Measurements from ENCODE around the gene MTREX.

The MTREX gene

DNA sequence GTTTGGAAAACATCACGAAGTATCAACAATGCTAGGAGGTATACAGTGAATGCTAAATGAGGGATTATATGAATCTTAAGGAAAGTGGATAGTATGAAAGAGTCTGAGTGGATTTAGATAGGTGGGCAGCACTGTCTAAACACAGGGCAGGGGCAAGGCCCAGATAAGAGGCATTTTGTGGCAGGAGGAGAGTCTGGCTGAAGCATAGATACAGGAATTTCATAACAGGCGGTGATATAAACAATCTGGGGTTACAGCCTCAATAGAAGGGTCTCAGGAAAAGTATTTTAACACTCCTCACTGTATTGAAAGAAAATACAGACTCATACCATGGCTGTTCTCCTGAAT lies 130.0 kb downstream of the MTREX start:
- no peak for DNase-seq

DNA sequence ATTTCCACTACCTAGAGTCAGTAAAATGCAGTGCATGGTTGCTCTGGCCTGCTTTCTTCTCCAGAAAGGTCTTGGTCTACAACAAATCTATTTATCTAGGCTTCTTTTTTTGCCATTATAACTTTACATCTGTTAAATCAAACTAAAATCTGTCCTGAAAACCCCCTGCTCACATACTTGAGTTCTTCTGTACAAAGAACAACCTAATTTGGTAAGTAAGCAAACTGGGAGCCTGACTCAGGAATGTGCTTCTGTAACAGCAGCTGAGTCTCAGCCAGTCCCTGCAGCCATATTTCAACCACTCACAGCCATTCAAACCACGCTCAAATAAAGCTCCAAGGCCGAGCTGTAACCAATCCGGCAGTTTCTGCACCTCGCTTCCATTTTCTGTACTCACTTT lies 131.2 kb downstream of the MTREX start:
- no peak for DNase-seq

DNA sequence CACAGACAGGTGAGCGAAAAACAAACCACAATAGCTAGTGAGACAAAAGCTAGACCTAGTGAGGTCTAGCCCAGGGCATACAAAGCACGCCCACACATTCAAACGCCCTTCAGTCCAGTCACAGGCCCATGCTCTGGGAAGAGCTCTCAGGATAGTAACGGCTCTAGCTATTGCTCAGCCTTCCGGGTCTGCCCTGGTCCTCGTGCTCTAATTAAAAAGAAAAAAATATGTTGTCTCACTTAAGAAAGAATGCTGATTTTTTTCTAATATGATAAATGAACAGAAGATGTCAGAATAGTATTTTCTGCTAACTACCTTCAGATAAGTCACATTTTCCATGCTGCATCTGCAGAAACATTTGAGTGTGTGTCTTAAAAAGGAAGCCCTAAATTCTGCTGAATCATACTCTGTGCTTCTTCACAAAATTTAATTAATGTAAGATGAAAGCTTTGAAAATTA lies 132.4 kb downstream of the MTREX start:
- no peak for DNase-seq

DNA sequence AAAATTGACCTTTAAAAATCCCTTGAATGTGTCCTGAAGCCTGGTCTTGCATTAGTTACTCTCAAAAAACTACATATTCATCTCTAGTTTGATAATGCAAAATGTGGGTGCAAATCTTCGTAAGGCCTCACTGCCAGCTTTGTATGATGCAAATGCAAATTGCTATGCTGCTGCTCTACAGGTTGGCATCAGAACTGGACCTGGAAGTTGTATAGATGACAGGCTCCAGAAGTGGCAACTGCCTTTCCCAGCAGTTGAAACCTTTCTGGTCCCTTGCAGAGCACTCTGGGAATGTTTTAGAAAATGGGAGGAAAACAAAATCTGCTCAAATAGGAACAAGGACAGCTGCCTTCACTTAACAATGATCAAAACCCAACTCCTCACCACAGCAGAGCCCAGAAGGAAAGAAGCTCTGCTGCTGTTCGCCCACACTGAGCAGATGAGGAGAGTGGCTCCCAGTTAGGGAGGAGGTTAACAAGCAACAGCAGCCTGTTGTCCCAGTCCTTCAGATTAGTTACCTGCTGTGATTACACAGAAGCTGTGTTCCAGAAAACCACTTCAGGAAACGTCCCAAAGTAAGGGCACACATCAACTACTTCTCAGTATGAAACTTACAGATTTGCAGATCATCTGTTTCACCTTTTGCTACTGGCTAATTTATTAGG lies 133.4 kb downstream of the MTREX start:
- DNase-seq = no peak

DNA sequence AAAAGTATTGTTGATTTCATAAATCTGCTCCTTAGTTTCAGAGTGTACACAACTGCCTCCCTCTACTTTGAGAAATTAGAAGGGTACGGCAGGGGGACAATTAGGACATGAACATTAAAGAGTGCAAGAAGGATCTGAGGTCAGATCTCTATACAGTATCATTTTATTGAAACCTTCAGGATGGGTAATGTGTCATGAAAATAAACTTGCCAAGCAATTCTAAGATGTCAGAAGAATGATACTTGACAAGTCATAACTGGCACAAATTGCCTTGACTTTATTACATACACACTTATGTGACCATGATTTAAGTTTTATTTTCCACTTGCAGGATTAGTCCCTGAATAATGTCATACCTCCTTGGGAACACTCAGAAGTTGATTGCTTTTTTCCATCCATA lies 134.2 kb downstream of the MTREX start:
- no peak for DNase-seq

DNA sequence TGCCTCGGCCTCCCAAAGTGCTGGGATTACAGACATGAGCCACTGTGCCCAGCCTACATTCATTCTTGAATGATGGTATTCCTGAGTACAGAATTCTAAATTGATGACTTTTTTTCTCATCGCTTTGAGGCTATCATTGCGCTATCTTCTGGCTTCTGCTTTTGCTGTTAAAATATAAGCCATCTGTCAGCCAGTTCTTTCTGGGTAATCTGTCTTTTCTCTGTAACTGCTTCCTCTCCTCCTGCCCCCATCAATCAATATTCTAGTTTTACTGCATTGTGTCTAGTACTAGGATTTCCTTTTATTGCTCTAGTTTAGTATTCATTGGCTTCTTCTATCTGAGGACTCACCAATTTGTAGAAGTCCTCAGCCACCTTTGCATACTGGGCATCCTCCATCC lies 138.0 kb downstream of the MTREX start:
- DNase-seq = no peak

DNA sequence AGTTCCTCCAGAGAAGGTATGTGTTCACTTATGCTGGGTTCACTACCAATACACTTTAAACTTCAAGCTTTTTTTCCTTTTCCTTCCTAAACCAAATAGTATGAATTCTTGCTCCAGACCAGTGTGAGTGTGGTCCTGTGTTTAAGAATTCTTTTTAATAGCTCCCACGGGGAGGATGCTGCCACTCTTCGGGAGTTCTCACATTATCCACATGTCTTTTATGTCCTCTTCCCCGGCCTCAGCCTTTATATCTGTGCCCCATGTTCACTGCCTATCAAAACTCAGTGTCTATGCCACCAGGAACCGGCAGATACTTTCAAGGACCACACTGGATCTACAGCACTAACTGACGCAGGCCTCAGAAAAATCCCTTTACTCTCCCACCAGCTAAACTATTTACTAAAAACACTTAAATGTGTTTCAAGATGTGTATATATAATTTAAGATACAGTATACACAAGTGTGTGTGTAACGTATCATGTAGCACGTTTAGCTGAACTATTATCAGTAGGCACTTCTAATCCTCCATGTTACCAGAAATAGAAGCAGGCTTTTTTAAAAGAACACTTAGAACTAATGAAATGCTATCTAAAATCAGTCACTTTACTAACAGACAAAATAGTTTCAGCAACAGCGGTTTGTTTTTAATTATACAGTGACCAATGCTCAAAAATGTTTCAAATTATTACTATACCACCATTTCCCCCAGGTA lies 139.0 kb downstream of the MTREX start:
- DNase-seq = no peak

DNA sequence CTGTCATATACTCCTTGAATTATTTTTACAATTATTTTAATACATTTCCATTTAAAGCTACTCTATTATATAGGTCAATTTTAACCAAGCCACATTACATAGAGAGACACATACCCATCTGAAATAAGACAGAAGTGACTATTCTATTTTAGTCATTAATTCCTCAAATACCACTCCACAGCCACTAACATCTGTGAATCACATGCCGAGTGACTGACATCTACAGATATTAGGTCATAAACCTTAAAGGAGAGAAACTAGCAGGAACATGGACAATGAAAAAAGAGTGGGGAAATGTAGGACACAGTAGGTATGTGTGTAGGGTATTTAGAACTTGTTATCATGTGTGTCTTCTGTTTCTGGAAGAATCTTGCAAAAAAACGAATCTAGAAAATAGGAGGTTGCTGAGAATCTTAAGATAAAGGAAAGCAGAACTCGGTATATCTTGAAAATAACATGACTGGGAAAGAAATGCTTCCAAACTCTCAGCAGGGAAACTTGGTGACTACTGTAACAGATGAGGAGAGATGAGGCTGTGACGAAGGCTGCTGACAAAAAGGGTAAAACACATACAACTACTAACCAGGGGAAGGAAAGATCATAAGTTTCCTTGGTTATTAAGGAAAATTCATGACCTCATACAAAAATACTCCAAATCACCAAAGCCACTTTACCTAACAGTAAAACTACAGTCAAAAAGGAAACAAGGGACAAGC lies 142.4 kb downstream of the MTREX start:
- no peak for DNase-seq

DNA sequence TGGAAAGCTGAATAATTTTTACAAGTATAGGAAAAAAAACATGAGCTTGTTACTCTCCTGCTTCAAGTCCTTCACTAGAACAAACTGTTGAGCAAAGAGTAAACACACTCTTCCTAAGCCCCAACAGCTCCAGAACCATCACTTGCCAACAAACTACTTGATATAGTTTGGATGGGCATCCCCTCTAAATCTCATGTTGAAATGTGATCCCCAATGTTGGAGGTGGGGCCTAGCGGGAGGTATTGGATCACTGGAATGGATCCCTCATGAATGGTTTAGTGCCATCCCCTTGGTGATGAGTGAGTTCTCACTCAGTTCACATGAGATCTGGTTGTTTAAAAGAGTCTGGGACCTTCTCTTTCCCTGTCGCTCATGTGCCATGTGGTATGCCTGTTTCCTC lies 144.2 kb downstream of the MTREX start:
- no peak for DNase-seq

DNA sequence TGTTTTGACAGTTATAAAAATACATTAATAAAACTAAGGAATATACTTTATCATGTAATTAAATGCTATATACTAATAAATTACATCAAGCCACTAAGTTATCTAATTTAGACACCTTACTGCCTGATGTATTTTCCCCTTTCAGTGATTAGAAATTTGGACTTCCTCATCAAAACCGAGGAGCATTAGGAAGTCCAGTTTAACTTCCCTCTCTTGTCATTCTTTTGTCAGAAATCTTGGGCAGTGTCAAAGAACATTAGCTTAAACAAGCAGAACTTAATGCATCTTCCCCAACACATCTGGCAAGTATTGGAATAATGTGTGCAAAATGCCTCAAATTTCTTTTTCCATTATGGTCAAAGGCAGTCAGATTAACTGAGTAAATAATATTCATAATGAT lies 145.4 kb downstream of the MTREX start:
- no peak for DNase-seq

DNA sequence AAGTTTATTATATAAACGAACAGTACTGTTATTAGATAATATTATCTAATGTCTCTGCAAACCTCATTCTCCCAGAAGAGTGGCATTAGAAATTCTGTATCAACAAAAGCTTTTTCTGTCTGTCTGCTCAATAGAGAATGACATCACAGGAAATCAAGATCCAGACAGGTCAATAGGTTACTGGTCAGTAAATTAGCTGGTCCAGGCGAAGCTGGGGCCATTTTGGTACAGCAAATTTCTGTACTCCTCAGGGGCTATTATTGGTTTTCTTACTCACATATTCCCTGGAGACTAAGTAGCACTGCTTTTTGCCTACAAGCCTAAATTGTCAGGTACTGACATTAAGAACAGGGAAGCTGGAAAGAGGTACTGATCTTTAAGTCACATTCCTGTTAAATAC lies 146.5 kb downstream of the MTREX start:
- no peak for DNase-seq

DNA sequence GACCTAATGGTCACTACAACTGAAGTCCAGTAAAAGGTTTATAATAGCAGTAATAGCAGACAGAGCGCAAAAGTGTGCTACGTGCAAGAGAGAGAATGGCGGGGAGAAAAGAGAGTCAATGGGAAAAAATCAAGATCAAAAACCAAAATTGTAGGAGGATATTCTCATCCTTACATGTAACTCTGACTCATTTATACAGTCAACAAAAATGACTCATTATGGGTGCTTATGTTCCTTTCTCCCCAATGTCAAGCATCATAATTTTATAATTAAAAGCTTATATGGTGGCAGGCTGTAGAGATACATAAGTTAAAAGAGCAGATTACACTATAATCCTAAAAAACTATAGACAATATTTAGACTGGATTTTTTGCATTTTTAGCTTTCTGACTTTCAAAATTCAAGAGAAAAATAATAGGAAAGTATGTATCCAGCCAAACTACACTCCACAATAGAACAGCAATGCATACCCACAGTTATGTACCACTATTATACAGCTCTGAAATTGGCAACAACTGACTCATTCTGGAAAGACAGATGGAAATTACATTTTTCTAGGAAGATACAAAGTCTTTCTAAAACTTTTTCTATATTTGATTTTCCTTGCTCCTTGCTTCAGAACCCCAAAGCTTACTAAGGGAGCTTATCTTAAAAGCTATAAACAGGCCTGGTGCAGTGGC lies 148.6 kb downstream of the MTREX start:
- DNase-seq = no peak

DNA sequence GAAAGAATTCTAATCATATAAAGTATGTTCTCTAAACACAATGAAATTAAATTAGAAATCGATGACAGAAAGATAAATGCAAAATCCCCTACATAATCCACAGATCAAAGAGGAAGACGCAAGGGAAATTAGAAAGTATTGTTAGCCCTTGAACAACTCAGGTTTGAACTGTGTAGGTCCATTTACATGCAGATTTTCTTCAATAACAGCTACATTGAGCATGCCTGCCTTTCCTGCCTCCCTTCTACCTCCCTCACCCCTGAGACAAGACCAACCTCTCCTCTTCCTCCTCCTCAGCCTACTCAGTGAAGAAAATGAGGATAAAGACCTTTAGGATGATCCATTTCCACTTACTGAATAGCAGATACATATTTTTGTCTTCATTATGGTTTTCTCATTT lies 151.8 kb downstream of the MTREX start:
- DNase-seq = no peak

DNA sequence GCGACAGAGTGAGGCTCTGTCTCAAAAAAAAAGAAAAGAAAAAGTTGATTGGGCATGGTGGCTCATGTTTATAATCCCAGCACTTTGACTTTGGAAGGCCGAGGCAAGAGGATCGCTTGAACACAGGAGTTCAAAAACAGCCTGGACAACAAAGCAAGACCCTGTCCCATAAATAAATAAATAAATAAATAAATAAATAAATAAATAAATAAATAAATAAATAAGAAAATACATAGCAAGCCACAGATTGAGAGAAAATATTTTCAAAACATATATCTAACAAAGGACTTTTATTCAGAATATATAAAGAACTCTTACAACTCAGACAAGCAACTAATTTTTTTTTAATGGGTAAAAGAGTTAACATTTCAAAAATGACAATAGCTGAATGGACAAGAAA lies 155.8 kb downstream of the MTREX start:
- DNase-seq = no peak

DNA sequence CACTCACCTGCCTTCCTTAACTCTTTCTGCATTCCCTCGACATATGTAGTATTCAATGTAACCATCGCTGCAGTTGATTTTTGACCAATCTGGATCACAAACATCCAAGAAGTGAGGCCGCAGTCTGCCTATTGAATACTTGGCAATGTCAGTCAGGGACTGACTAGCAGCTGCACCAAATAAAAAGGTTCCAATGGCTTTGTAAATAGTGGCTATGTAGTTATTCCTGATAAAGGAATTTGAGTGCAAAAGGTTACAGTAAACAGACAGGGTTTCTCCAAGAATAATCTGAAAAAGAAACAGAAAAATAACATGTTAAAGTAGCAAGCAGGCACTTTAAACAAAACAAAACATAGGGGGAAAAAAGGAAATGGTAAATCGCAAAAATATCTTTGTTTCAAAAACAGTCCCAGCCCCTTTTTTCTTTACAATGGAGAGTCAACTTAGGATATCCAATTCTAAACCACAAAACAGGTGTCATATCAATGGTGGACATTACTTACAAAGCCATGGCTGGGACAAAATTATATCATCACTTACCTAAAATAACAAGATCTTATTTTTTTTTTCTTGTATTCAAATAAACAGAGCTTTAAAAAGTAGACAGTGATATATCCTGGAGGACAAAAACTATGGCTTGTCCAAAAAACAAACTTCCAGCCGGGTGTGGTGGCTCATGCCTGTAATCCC lies 160.2 kb downstream of the MTREX start:
- no peak for DNase-seq

DNA sequence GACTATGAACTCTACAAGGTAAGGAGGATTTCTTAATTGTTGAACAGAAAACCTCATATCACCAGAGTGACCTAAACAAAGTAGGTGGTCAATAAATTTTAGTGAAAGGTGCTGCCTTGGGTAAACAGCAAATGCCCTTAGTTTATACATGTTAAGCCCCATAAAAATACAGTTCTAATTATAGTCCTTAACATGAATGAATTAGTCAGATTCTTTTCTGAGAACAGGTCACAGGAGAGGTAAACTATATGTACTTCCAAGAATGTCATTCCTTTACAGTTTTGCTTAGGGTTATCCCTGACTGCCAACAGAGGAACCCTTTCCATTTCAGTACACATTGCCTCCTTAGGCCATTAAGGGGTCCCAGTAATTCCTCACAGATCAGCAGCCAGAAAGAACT lies 162.1 kb downstream of the MTREX start:
- no peak for DNase-seq

DNA sequence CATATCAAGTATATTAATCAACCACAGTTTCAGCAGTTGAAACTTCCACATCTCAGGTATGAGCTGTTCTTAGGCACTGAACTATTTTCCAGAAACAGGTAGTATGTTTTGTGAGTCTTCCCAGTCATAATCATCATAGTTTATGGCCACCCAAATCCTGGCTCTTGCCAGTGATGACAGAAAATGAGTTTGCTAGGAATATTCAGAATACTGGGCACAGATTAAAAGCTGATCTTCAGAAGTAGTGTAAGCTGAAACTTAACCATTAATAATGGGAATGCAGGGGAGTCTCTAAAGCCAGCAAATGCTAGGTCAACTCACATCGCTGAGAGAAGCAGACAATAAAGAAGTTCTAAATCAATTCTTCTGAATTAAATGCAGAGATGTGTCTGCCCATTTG lies 162.5 kb downstream of the MTREX start:
- DNase-seq = no peak

DNA sequence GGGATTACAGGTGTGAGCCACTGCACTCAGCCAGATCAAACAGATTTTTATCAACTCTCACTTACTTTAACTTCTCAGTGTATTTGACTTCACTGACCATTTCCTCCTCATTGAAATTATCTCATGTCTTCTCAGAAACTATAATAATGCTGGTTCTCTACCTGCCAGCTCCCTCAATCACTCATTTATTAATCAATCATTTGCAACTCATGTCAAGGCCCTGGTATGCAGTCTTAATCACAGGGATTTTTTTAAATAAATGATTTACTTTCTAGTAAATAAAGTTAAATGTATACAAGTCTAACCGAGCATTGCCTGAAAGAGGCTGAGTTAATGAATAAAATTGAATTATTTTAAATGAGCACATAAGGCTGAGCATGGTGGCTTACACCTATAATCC lies 163.7 kb downstream of the MTREX start:
- no peak for DNase-seq

DNA sequence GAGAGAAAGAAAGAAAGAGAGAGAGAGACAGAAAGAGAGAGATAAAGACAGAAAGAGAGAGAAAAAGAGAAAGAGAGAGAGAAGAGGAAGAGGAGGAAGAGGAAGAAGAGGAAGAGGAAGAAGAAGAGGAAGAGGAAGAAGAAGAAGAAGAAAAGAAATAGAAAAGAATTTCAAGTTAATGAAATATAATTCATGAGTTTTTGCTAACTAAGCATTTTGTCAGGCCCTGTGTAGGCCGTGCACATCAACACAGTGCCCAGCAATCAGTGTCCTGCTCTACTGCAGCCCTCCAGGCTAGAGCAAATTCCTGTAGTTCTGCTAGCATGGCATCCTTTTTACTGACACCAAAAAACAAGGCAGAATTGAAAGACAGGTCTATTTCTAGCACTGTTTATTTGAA lies 164.9 kb downstream of the MTREX start:
- no peak for DNase-seq
